Measurements from ENCODE around the gene GPR149. TPM values are rescaled to one million over a fixed set of nuclear protein-coding genes. Genes with fewer than 3 reads are reported as not detected.
A peak's percentile ranks its signal among the peaks of the same experiment; 100 is the strongest.

GPR149 gene
- total and polyA plus RNA-seq, 10 of the 15 experiments (the other 5 are each of a cell fraction or from before 2014, with no cell fraction given): not detected

DNA sequence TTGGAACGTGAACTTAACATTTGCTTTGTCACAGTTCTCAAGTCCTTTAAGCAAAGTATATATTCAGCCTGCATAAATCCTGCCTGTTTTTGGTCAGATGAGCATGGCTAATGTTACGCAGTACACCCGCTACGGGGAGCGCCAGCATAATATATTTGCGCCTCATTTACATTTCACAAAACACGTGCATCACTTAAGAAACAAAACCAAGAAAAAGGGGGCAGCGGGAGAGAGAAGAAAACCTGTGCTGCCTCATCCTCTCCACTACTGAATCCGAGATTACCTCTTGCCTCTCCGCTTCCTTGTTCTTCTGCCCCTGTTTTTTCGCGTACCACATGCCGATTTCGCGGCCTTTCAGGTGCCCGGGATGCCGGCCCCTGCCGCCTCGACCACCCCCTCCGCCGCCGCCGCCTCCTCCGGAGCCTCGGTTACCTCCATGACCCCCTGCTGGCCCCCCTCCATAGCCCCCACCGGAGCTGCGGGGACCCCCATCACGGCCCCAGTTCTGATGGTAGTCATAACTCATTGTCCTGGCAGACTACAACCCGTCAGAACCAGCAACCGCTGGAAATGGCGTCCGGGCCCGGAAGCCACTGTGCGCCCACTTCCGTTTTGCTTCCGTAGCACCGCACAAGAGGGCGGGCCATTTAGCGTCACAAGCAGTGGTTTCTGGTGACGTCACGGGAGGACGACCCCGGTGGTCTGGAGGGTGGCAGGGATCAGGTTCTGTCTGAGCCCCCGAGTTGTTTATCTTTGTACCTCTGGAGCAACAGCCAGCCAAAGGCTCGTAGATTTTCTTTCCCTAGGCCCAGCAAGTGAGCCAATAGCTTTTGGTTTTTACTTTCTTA lies 105.9 kb downstream of the GPR149 start, which contains the start of gene DHX36 (continued):
- TF ChIP-seq, protein P1, sequence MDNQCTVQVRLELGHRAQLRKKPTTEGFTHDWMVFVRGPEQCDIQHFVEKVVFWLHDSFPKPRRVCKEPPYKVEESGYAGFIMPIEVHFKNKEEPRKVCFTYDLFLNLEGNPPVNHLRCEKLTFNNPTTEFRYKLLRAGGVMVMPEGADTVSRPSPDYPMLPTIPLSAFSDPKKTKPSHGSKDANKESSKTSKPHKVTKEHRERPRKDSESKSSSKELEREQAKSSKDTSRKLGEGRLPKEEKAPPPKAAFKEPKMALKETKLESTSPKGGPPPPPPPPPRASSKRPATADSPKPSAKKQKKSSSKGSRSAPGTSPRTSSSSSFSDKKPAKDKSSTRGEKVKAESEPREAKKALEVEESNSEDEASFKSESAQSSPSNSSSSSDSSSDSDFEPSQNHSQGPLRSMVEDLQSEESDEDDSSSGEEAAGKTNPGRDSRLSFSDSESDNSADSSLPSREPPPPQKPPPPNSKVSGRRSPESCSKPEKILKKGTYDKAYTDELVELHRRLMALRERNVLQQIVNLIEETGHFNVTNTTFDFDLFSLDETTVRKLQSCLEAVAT (IDR thresholded peaks at IDR 0.05): peak; percentile 84
- peak; percentile 56; the same call in 1 of the 2 replicates for TF ChIP-seq PAX5 (IDR thresholded peaks at IDR 0.05; ENCODE audit: borderline replicate concordance, low read depth, low read length)
- TF ChIP-seq TBL1XR1 (IDR thresholded peaks at IDR 0.05; ENCODE audit: low read depth, low read length): peak; percentile 38; the same call in 1 of the 2 replicates
- TF ChIP-seq ZNF384 (IDR thresholded peaks at IDR 0.05; ENCODE audit: borderline replicate concordance, low read depth, low read length): no peak
- TF ChIP-seq RAD21 (IDR thresholded peaks at IDR 0.05; ENCODE audit: insufficient read depth, low read depth, low read length): peak; percentile 41; the same call in 1 of the 2 replicates
- TF ChIP-seq GABPA (IDR thresholded peaks at IDR 0.05; ENCODE audit: low read depth): peak; percentile 93
- TF ChIP-seq PML (IDR thresholded peaks at IDR 0.05; ENCODE audit: low read length): peak; percentile 68
- no peak for TF ChIP-seq JUNB (IDR thresholded peaks at IDR 0.05)
- TF ChIP-seq SUZ12 (IDR thresholded peaks at IDR 0.05; ENCODE audit: unreplicated experiment): no peak
- TF ChIP-seq BMI1 (IDR thresholded peaks at IDR 0.05; ENCODE audit: borderline replicate concordance): no peak
- TF ChIP-seq IRF3 (IDR thresholded peaks at IDR 0.05): no peak
- TF ChIP-seq ZNF592 (IDR thresholded peaks at IDR 0.05): no peak; the same call in 1 of the 2 replicates
- TF ChIP-seq IRF5 (IDR thresholded peaks at IDR 0.05; ENCODE audit: borderline replicate concordance): no peak
- TF ChIP-seq SRF (IDR thresholded peaks at IDR 0.05; ENCODE audit: low read depth in 2 of 2, low read length in 2 of 2): peak in 1 of 2 experiments; percentile 55; a peak in 1 of 4 replicates
- TF ChIP-seq HDAC2 (IDR thresholded peaks at IDR 0.05): no peak
- no peak for TF ChIP-seq RELA (IDR thresholded peaks at IDR 0.05; ENCODE audit: borderline replicate concordance, partially characterized antibody)
- TF ChIP-seq ZNF687 (IDR thresholded peaks at IDR 0.05): peak; percentile 55; the same call in 1 of the 2 replicates
